H9 (cell line): Measurements from ENCODE around the gene CHN1. TPM values are rescaled to one million over a fixed set of nuclear protein-coding genes. Genes with fewer than 3 reads are reported as not detected.

Experiments
- DNase-seq: peaks from one replicate; pipeline ENCODE4 v3.0.0-alpha.2; 2017
- H2AFZ ChIP-seq: one replicate; pipeline ENCODE4 v1.6.1; 2013; ENCODE audit warnings: mild to moderate bottlenecking, low read length, control low read depth, moderate library complexity
- H2AK5ac ChIP-seq: 2 replicates; pipeline ENCODE4 v1.6.1; 2013; ENCODE audit warnings: low read length, control low read depth, mixed read lengths; ENCODE audit not compliant: insufficient read length
- H2BK120ac ChIP-seq: one replicate; pipeline ENCODE4 v1.6.1; 2013; ENCODE audit warnings: low read depth, mild to moderate bottlenecking, low read length, control low read depth, inconsistent platforms; ENCODE audit not compliant: poor library complexity, severe bottlenecking
- H2BK12ac ChIP-seq: 2 replicates; pipeline ENCODE4 v1.6.1; 2013; ENCODE audit warnings: low read length, control low read depth, mixed read lengths, low read depth; ENCODE audit not compliant: insufficient read length
- H2BK15ac ChIP-seq: 2 replicates; pipeline ENCODE4 v1.6.1; 2013; ENCODE audit warnings: low read depth, low read length, control low read depth
- H2BK20ac ChIP-seq: one replicate; pipeline ENCODE4 v1.6.1; 2013; ENCODE audit warnings: low read depth, mild to moderate bottlenecking, low read length, control low read depth, inconsistent platforms; ENCODE audit not compliant: poor library complexity, severe bottlenecking
- H2BK5ac ChIP-seq: 2 replicates; pipeline ENCODE4 v1.6.1; 2013; ENCODE audit warnings: low read length, control low read depth, mixed read lengths; ENCODE audit not compliant: insufficient read length
- H3K14ac ChIP-seq: 2 replicates; pipeline ENCODE4 v1.6.1; 2013; ENCODE audit warnings: low read length, control low read depth; ENCODE audit not compliant: insufficient read depth
- H3K18ac ChIP-seq: 2 replicates; pipeline ENCODE4 v1.6.1; 2013; ENCODE audit warnings: low read depth, mild to moderate bottlenecking, mixed read lengths, low read length, control low read depth; ENCODE audit not compliant: insufficient read length
- H3K23ac ChIP-seq: 2 replicates; pipeline ENCODE4 v1.6.1; 2013; ENCODE audit warnings: low read length, control low read depth, mixed read lengths, low read depth; ENCODE audit not compliant: insufficient read length
- H3K23me2 ChIP-seq: 2 replicates; pipeline ENCODE4 v1.6.1; 2013; ENCODE audit warnings: low read depth, mild to moderate bottlenecking, mixed read lengths, low read length, control low read depth; ENCODE audit not compliant: insufficient read length, poor library complexity, severe bottlenecking
- H3K27ac ChIP-seq: 2 replicates; pipeline ENCODE4 v1.5.1; 2013; ENCODE audit warnings: low read length, control low read depth, mixed read lengths, low read depth; ENCODE audit not compliant: insufficient read length
- H3K27me3 ChIP-seq: 2 replicates; pipeline ENCODE4 v1.6.1; 2013; ENCODE audit warnings: low read length, control low read depth, inconsistent platforms; ENCODE audit not compliant: insufficient read depth
- H3K4ac ChIP-seq: 2 replicates; pipeline ENCODE4 v1.6.1; 2013; ENCODE audit warnings: low read depth, mild to moderate bottlenecking, control low read depth, inconsistent platforms, low read length, moderate library complexity
- H3K4me1 ChIP-seq: 2 replicates; pipeline ENCODE4 v1.6.1; 2013; ENCODE audit warnings: low read length, control low read depth, inconsistent platforms; ENCODE audit not compliant: insufficient read depth
- H3K4me2 ChIP-seq: 2 replicates; pipeline ENCODE4 v1.6.1; 2013; ENCODE audit warnings: low read length, control low read depth, mixed read lengths; ENCODE audit not compliant: insufficient read length, insufficient read depth
- H3K56ac ChIP-seq: 2 replicates; pipeline ENCODE4 v1.6.1; 2013; ENCODE audit warnings: low read depth, mild to moderate bottlenecking, mixed read lengths, low read length, control low read depth; ENCODE audit not compliant: insufficient read length
- H3K79me1 ChIP-seq: 2 replicates; pipeline ENCODE4 v1.6.1; 2013; ENCODE audit warnings: low read depth, mild to moderate bottlenecking, moderate library complexity, low read length, control low read depth, inconsistent platforms; ENCODE audit not compliant: insufficient read depth, poor library complexity, severe bottlenecking
- H3K79me2 ChIP-seq: 2 replicates; pipeline ENCODE4 v1.6.1; 2013; ENCODE audit warnings: low read length, control low read depth, inconsistent platforms; ENCODE audit not compliant: insufficient read depth
- H3K9ac ChIP-seq: 2 replicates; pipeline ENCODE4 v1.6.1; 2013; ENCODE audit warnings: low read length, control low read depth, mixed read lengths; ENCODE audit not compliant: insufficient read length; ENCODE audit errors: extremely low read depth
- H3K9me3 ChIP-seq: one replicate; pipeline ENCODE4 v1.6.1; 2013; ENCODE audit warnings: low read depth, low read length, inconsistent platforms; ENCODE audit not compliant: control insufficient read depth
- H3T11ph ChIP-seq: one replicate; pipeline ENCODE4 v1.6.1; 2013; ENCODE audit warnings: mild to moderate bottlenecking, low read length, control low read depth, inconsistent platforms
- H4K20me1 ChIP-seq: one replicate; pipeline ENCODE4 v1.6.1; 2013; ENCODE audit not compliant: control insufficient read depth, insufficient read length, insufficient read depth
- H4K5ac ChIP-seq: 2 replicates; pipeline ENCODE4 v1.6.1; 2013; ENCODE audit warnings: low read depth, mild to moderate bottlenecking, mixed read lengths, low read length, control low read depth; ENCODE audit not compliant: insufficient read length
- H4K8ac ChIP-seq: replicated peaks from 2 replicates; pipeline ENCODE4 v1.6.1; 2013; ENCODE audit warnings: low read length, control low read depth, mixed read lengths, low read depth; ENCODE audit not compliant: insufficient read length
- H4K91ac ChIP-seq: 2 replicates; pipeline ENCODE4 v1.6.1; 2013; ENCODE audit warnings: low read depth, mild to moderate bottlenecking, moderate library complexity, mixed read lengths, low read length, control low read depth; ENCODE audit not compliant: insufficient read length
- H3K27ac Mint-ChIP-seq, 3 experiments: 2 replicates in 2 of 3; 3 replicates in 1 of 3; pipeline ENCODE4 v1.8.0; 2020 to 2021; ENCODE audit warnings: mixed read lengths in 3 of 3, mild to moderate bottlenecking in 1 of 3, moderate library complexity in 1 of 3
- H3K27me3 Mint-ChIP-seq: 2 replicates; pipeline ENCODE4 v1.8.0; 2021; ENCODE audit warnings: low read depth, mild to moderate bottlenecking, moderate library complexity, mixed read lengths
- H3K36me3 Mint-ChIP-seq, 3 experiments: 2 replicates in 2 of 3; 3 replicates in 1 of 3; pipeline ENCODE4 v1.8.0; 2020 to 2021; ENCODE audit warnings: low read depth in 3 of 3, mixed read lengths in 3 of 3; ENCODE audit not compliant: insufficient read depth in 1 of 3
- H3K4me1 Mint-ChIP-seq, 2 experiments: 2 replicates each; pipeline ENCODE4 v1.8.0; 2020; ENCODE audit warnings: mixed read lengths in 2 of 2
- H3K4me3 Mint-ChIP-seq, 2 experiments: 2 replicates in 1 of 2; 3 replicates in 1 of 2; pipeline ENCODE4 v1.8.0; 2020 to 2021; ENCODE audit warnings: mild to moderate bottlenecking in 2 of 2, mixed read lengths in 2 of 2, moderate library complexity in 1 of 2
- H3K9me3 Mint-ChIP-seq, 2 experiments: 2 replicates in 1 of 2; 3 replicates in 1 of 2; pipeline ENCODE4 v1.8.0; 2020; ENCODE audit warnings: mild to moderate bottlenecking in 2 of 2, mixed read lengths in 2 of 2, moderate library complexity in 1 of 2
- CTCF ChIP-seq: fragments of 200-600 bp; sonication (generic); conservative IDR thresholded peaks from 3 replicates; pipeline ENCODE4 v1.8.0; 2021; ENCODE audit warnings: antibody characterized with exemption, mild to moderate bottlenecking
- WGBS: extraction: QIAGEN DNeasy Blood & Tissue Kit; methylation state at CpG from one replicate; pipeline ENCODE4 v1.1.7; 2013; ENCODE audit warnings: missing lambda C conversion rate, low lambda C conversion rate, mixed read lengths; ENCODE audit not compliant: insufficient read length; ENCODE audit errors: extremely low coverage; 5-methylcytosine and 5-hydroxymethylcytosine counted together
- total RNA-seq: library from RNA; stranded (reverse); gene quantifications from 2 replicates; pipeline ENCODE4 v1.2.1, GENCODE V29; 2021

The CHN1 gene
- total RNA-seq, 1 experiment from 2014 or later, result 33.9 TPM

- H2BK15ac ChIP-seq, result no peak overlapping the region
- no peaks in the 10 kb centered on the region for H3K79me1 ChIP-seq
- no peak overlapping the region for H4K8ac ChIP-seq
- no peak overlapping the region for H2BK5ac ChIP-seq
- no peaks in the 10 kb centered on the region for H3K4me1 ChIP-seq
- no peak overlapping the region for H2AK5ac ChIP-seq
- Mint-ChIP-seq H3K36me3 (peaks cover 0 to 3% (median 0%) of the 10 kb centered on the region in 3 experiments; a peak in 1 of 7 replicates), H3K27me3 (no peaks in the 10 kb centered on the region), H3K27ac (no peak overlapping the region), H3K4me1 (peaks cover 6 to 12% of the 10 kb centered on the region in 2 experiments), H3K9me3 (peaks cover 3 to 4% of the 10 kb centered on the region in 2 experiments; a peak in 2 of 5 replicates), H3K4me3 (no peak overlapping the region)
- no peak overlapping the region for H2BK12ac ChIP-seq
- H3K4ac ChIP-seq, result no peak overlapping the region
- H3K14ac ChIP-seq, result no peak overlapping the region
- H3T11ph ChIP-seq, result no peak overlapping the region
- no peaks in the 10 kb centered on the region for H3K79me2 ChIP-seq
- TF ChIP-seq CTCF, result no peak
- H3K9me3 ChIP-seq, result no peaks in the 10 kb centered on the region
- no peak overlapping the region for H3K23ac ChIP-seq
- DNase-seq, result no peak
- no peaks in the 10 kb centered on the region for H3K23me2 ChIP-seq
- no peak overlapping the region for H3K4me2 ChIP-seq
- H3K18ac ChIP-seq, result no peak overlapping the region
- no peak overlapping the region for H2BK20ac ChIP-seq
- no peak overlapping the region for H3K27ac ChIP-seq
- H3K56ac ChIP-seq, result no peak overlapping the region
- H4K91ac ChIP-seq, result no peak overlapping the region
- no peak overlapping the region for H4K5ac ChIP-seq
- WGBS, result no CpG with 5 or more reads among the region's 1 CpG
- no peak overlapping the region for H2AFZ ChIP-seq
- no peaks in the 10 kb centered on the region for H3K27me3 ChIP-seq
- H2BK120ac ChIP-seq, result no peak overlapping the region
- peaks cover 2% of the 10 kb centered on the region for H4K20me1 ChIP-seq
- no peak overlapping the region for H3K9ac ChIP-seq
Observed at GRCh38 chr2:175025946-175026345, 20.8 kb upstream of the CHN1 start.
